Measurements from ENCODE around the gene PDK2. TPM values are rescaled to one million over a fixed set of nuclear protein-coding genes. Genes with fewer than 3 reads are reported as not detected.

Gene PDK2
- polyA plus RNA-seq, 5 donors: 59.5 to 77.4 (median 70.6) TPM

Other genes with a start within 250 kb of the PDK2 start
- under 1 TPM; 0.33 to 0.91 (median 0.53) TPM for gene TAC4, start 247.3 kb upstream of the PDK2 start, polyA plus RNA-seq (ENCODE audit: insufficient read depth in 1 of 5, insufficient read length in 5 of 5, low replicate concordance in 1 of 5)
- gene DLX4, start 126.2 kb upstream of the PDK2 start, polyA plus RNA-seq (ENCODE audit: insufficient read depth in 1 of 5, insufficient read length in 5 of 5, low replicate concordance in 1 of 5): 1 to 10 TPM in 4 of 5 donors, under 1 TPM in 1; 0.80 to 2.0 (median 1.4) TPM
- 1 to 10 TPM; 1.4 to 1.8 (median 1.7) TPM for gene DLX3, start 100.1 kb upstream of the PDK2 start, polyA plus RNA-seq (ENCODE audit: insufficient read depth in 1 of 5, insufficient read length in 5 of 5, low replicate concordance in 1 of 5)
- 10 to 100 TPM; 39.0 to 66.3 (median 46.6) TPM for gene ITGA3, start 39.2 kb upstream of the PDK2 start, polyA plus RNA-seq (ENCODE audit: insufficient read depth in 1 of 5, insufficient read length in 5 of 5, low replicate concordance in 1 of 5)
- 10 to 100 TPM; 13.3 to 19.7 (median 16.6) TPM for gene SAMD14, start 34.8 kb downstream of the PDK2 start, polyA plus RNA-seq (ENCODE audit: insufficient read depth in 1 of 5, insufficient read length in 5 of 5, low replicate concordance in 1 of 5)
- gene PPP1R9B, start 55.3 kb downstream of the PDK2 start, polyA plus RNA-seq (ENCODE audit: insufficient read depth in 1 of 5, insufficient read length in 5 of 5, low replicate concordance in 1 of 5): 10 to 100 TPM; 42.6 to 67.3 (median 50.7) TPM
- gene SGCA, start 70.7 kb downstream of the PDK2 start, polyA plus RNA-seq (ENCODE audit: insufficient read depth in 1 of 5, insufficient read length in 5 of 5, low replicate concordance in 1 of 5): 10 to 100 TPM in 1 of 5 donors, 1 to 10 TPM in 4; 3.1 to 19.0 (median 3.6) TPM
- 1,000 to 10,000 TPM in 1 of 5 donors, 100 to 1,000 TPM in 4; 464 to 1,084 (median 515) TPM for gene COL1A1, start 106.3 kb downstream of the PDK2 start, polyA plus RNA-seq (ENCODE audit: insufficient read depth in 1 of 5, insufficient read length in 5 of 5, low replicate concordance in 1 of 5)
- gene TMEM92, start 179.1 kb downstream of the PDK2 start, polyA plus RNA-seq (ENCODE audit: insufficient read depth in 1 of 5, insufficient read length in 5 of 5, low replicate concordance in 1 of 5): 1 to 10 TPM; 4.4 to 8.7 (median 7.5) TPM

Measured in right lung (tissue), 5 donors.